GM21367 (cell line): ENCODE measurements around the gene DOK7.

ENCODE experiments used
- ATAC-seq: cut with Tn5 transposase; IDR thresholded peaks from one replicate; pipeline ENCODE4 v1.9.1; 2021; ENCODE audit not compliant: unreplicated experiment

DOK7 gene

DNA sequence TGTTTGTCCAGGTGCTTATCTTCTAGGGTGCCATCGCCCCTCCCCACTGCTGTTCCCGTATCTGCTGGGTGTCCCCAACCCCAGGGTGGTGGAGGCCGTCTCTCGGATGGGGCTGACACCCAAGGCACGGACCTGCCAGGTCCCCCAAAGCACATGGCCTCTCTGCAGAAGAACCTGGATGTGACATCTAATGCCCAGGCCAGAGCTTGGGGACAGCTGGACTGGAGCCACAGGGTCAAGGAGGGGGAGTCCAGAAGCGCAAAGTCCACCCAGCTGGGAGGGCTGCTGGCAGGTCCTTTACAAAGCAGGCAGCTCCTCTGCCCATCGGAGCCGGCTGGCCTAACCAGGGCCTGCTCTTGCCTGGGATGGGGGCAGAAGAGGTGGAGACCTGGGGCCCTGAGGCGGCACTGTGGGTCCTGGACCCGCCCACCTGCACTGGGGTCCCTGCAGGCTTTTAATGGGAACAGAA is 751 bp upstream of the DOK7 start:
- no peak for ATAC-seq

DNA sequence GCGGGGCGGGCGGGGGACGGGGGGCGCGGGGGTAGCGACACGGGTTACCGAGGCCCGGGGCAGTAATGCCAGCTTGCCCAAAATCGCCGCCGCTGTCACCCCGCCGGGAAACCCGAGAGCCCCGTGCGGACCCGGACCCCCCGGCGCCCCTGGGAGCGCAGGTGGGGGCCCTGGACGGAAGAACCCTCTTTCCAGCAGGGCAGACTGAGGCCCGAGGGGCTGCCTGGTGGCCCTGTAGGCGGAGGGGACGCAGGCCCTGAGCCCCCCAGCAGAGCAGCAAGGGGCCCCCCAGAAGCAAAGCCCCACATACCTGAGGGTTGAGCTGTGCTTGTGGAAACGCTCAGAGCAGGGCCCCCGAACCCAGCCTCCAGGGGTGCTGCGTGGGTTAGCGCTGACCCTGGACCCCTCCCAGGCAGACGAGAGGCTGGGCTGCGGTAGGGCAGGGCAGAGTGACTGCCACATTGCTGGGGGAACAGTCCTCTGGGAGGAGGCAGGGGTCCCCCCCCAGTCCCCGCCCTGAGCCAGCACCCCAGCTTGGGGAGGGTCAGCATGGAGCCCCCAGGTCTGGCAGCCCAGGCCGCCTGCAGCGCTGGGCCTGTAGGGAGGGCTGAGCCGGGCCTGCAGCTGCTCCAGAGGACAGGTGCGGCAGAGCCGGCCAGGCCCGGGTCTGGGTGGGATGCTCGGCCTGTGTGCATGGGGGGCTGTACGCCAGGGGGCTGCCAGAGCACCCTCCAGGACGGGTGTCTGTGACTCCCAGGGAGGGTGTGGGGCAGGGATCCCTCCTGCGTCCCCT is 646 bp downstream of the DOK7 start:
- ATAC-seq, result no peak

DNA sequence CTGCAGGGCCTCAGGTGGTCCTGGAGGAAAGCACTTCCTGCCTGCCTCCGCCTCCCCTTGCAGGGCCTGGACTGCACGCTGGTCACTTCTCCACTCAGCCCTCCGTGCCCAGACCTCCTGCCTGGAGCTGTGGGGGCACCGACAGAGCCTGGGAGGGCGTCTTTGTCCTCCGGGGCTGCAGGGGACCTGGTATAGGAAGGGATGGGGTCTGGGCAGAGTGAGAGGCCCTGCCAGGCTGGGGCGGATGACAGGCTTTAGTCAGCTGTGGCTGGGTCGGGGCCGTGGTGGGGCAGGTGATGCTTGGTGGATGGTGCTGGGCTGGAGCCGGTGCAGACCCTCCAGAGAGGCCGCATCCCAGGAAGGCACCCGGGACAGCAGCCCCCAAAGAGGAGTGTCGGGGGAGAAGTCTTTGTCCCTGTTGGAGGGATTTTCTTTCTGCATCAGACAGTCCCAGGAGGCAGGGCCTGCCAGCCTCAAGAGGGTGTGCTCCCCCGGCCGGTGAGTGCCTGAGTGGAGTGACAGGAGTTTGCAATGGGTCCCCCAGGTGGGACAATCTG is 1.3 kb downstream of the DOK7 start:
- ATAC-seq, result no peak

DNA sequence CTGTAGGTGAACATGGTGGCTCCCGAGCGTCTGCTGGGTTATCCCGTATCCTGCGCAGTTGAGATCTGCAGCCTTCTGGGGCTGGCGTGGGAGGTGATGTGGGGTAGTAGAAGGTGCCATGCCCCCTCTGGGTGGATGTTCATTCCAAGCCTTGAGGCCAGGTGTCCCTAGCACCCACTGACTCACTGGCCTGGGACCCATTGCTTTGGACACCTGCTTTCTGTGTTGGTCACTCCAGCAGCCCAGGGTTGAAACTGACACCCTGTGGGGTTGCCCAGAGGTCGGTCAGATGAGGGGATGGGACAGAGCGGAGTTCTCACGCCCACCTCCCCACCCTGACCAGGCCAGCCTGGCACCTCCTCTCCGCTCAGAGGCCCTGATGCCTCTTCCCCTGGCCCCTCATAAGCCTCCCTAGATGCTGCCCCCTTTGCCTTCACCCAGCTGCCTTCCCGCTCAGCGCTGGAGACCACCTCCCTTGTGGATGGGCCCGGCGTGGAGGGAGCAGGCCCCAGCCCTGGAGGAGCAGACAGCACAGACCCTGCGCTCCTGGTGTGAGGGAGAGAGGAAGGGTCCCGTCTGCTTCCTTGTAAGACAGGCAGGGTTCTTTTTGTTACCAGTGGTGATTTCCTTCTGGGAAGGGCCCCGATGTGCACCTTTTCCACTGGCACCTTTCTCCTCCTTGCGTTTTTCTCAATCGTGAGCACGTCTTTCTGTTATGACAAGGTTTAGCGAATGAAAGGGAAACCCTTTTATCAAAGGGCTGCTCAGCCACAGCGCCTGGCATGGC is 2.0 kb downstream of the DOK7 start:
- ATAC-seq, result no peak

DNA sequence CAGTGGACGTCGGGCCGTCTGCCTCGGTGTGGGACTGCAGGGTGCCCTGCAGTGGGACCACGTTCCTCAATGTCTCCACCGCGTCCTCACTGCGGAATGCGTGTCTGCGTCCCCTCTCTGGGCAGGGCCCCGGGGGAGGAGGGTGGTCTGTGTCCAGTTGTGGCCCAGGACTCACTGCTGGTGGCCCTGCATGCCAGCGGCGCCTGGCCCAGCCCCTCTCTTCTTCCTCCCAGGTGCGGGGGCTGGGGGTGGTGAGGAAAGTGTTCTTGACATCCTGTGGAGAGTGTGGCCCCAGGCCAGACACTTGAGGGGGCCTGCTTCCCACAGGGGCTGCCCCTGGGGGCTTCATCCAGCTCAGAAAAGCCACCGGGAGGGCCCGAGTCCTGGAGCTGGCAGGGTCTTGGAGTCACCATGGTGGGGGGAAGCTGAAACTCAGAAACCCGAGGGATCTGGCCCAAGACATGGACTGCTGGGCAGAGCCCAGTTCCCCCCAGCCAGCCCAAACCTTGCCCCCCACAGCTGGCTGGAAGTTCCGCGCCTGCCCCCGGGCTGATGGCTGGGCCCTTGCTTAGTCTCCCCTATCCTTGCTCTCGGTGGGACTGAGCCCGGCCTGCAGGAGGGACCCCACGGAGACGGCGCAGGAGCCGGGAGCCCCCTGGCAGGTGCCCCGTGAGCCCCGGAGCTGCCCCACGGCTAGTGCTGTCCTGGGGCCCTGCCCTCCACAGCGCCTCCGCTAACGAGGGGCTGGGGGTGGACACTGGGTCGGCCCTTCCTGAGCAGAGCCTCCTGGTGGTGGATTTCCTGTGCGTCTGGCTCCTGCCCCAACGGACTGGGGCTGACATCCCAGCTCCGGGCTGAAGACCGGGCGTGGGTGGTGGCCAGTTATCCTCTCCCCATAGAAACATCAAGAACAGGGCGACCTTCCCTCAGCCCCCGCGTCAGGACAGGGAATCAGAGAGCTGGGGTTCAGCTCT is 2.9 kb downstream of the DOK7 start:
- ATAC-seq, result no peak

DNA sequence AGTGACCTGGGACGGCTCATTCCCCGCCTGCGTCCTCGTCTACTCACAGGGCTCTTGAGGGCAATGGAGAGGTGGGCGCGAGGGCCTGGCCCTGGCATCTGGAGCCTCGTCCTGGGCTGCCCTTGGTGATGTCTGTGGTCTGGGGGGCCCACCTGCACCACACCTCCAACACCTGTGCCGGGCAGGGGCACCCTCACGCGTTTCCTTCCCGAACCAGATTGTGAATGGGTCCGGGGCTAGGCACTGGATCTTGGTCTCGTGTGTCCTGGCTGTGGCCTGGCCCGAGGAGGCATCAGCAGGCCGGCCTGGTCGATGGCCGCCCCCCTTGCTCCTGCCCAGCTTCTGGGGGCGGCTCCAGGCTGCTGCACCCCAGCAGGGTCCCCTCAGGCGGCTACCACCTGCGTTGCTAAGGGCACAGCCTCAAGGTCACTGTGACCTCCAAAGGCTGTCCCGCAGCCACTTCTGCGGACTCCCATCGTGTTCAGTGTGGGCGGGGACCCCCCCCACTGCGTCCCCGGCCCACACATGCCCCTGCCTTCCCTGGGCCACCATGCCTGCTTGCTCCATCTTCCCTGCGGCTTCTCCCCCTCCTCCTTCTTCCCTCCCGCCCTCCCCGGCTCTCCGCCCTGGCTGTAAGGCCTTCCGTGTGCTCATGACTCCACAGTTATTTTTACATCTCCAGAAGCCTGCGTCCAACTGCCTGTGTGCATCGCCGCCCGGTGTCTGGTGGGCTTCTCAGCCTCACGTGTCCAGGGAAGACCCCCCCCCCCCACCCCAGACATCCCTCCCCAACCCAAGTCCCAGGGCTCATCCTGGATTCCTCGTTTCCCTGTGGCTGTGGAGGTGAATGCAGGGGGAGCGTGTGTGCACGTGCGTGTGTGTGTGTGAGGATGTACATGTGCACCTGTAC is 3.8 kb downstream of the DOK7 start:
- no peak for ATAC-seq

DNA sequence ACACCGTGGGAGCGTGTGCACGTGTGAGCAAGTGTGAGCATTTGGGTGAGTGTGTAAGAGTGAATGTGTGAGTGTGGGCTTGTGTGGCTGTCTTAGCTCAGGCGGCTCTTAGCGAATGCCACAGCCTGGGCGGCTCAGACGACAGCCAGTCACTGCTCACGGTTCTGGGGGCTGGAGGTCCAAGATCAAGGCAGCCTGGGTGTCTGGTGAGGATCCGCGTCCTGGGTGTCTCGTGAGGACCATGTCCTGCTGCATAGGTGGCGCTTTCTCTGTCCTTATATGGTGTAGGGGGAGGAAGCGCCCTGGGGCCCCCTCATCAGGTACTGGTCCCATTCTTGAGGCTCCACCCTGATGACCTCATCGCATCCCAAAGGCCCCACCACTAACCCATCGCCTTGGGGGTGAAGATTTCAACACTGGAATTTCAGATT is 4.5 kb downstream of the DOK7 start:
- ATAC-seq, result no peak

DNA sequence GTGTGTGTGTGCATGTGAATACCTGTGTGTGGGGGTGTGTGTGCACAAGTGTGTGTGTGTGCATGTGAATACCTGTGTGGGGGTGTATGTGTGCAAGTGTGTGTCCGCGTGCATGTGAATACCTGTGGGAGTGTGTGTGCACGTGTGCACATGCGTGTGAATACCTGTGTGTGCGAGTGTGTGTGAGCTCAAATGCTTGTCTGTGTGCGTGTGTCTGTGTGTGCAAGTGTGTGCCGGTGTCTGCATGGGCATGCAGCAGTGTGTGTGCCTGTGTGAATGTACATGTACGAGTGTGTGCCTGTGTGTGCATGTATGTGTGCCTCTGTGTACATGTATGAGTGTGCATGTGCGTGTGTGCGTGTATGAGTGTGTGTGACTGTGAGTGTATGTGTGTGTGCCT is 5.0 kb downstream of the DOK7 start:
- ATAC-seq, result no peak

DNA sequence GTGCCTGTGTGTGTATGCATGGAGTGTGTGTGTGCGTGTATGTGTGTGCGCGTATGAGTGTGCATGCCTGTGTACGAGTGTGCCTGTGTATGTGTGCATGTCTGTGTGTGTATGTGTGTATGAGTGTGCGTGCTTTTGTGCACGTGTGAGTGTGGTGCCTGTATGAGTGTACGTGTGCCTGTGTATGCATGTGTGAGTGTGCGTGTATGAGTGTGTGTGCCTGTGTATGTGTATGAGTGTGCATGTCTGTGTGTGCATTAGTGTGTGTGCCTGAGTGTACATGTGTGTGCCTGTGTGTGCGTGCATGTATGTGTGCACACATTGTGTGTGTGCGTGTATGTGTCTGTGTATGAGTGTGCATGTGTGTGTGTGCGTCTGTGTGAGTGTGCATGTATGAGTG is 5.7 kb downstream of the DOK7 start:
- ATAC-seq, result no peak

DNA sequence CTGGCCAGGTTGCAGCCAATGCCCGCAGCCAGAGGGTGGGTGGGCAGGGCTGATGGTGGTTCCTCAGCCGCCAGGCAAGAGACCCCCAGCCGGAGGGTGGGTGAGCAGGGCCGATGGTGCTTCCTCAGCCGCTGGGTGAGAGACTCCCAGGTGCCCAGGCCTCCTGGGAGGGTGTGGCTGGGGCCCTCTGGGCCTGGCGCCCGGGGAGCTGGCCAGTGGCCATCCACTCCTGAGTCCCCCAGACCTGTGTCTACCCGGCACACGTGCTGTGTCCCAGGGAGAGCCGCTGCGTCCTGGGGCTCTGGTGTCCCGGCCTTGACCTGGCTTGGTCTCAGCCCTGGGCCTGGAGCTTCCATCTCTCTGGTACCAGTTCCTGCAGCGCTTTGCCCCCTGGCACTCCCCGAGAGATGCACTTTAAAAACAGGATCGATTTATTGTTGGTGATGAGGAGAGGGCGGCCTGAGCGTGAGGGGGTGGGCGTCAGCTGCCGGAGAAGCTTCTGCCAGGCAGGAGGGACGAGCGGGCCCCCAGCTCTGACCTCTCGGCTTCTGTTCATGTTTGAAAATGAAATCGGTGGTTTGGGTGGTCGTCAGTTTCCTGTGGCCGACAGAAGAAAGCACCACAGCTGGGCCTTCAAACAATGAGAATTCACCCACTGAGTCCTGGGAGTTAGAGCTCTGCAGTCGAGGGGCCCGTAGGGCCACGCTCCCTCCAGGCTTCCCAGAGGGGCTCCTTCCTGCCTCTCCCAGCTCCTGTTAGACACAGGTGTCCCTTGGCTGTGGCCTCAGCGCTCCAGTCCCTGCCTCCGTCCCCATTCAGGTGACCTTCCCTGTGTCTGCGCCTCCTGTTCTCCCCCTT is 6.5 kb downstream of the DOK7 start:
- no peak for ATAC-seq

DNA sequence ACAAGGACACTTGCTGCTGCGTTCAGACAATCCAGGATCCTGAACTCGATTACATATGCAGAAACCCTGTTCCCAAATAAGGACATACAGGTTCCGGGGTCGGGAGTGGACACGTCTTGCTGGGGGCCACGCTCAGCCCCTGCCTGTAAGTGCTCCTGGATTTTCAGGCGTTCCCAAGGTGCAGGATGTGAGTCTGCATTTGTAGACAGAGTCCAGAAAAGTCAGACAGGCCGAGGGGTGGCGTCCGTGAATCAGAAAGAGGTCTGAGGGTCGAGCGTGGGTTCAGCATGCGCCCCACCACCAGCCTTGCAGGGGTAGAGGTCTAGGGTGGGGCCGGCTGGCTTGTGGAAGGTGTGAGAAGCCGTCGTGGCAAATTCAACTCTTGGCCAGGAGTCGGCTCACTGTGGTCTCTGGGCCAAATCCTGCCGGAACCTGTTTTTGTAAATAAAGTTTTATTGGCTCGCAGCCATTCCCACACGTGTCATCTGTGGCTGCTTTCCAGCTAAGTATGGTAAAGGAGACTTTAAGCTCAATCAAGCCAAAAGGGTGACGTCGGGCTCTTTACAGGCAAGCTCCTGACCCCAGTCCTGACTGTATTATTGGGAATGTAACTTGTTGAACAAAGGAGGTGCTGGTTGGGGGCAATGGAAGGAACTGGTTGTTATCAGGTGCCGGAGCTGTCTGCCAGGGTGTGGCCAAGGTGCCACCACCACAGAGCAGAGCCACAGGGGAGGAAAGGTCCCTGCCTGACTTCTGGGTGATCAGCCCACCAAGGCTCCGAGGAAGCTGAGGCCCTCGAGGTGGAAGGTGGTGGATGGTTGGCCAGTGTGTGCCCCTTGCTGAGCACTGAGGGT is 7.4 kb downstream of the DOK7 start:
- no peak for ATAC-seq

DNA sequence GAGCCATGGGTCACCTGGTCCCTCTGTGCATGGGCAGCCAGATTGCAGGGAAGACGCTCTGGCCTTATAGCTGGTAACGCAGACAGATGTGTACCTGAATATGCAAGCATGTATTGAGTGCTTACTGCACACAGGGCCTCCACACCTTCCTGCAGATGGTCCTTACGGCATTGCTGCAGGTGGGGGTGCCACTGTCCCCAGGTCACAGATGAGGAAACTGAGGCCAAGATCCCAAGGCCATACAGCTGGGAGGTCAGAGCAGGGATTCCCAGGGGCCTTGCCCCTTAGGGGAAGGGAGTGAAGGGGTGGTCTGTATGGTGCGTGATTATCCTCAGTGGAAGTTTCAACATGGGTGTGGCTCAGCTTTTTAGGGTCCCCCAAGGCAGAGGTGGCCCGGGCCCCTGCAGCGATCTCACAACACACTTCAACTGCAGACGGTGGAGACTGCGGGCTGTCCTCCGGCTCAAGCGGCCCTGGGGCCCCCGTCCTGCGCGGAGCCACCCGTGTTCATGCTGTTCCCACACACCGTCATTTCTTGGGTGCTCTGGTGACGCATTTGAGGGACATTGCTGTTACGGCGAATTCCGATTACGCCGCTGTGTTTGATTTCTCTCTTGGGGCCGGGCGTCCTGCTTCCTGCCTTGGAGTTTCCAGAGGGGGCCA is 8.1 kb downstream of the DOK7 start:
- no peak for ATAC-seq

DNA sequence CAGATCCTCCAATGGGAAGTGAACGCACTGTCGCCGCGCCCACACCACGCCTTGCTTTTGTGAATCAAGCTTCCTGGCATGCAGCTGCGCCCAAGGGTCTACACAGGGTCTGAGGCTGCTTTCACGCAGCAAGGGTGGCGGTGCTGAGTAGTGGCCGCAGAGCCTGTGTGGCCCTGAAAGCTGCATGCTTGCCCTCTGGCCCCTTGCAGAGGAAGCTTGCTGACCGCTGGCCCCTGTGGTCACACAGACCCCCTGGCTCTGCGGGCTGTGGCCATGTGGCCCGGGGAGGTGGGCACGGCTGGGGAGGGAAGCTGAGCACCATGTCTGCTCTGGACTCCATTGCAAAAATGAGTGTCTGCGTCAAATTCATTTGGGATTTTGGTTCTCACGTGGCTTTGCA is 8.8 kb downstream of the DOK7 start:
- no peak for ATAC-seq

DNA sequence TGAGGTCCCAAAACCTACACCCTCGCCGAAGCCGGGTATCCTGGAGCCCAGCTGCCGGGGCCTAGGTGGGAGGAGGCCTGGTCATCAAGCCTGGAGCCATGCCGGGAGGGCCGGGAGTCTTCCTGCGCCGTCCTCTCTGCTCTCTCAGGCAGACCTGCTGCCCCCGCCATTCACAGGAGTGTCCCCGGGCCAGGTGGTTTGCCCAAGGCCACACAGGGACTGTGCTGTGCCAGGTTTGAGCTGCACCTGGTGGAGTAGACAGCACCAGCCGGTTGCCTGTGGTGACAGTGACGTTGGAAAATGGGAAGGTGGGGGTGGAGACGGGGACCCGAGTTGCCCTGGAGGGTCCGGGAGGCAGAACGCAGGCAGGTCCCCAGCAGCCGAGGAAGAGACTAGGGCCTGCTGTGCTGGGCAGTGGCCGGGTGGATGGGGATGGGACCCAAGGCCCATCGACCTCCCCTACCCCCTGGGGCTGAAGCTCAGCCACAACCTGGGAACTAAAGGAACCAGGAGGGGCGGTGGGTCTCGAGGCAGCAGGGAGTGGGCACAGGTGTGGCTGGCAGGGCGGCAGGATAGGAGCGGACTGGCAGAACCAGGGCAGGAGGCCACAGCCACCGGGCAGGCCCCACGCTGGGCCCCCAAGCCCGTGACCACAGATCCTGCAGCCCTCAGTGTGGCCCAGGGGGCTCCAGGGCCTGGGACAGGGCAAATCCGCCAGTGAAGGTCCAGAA is 9.5 kb downstream of the DOK7 start:
- no peak for ATAC-seq

DNA sequence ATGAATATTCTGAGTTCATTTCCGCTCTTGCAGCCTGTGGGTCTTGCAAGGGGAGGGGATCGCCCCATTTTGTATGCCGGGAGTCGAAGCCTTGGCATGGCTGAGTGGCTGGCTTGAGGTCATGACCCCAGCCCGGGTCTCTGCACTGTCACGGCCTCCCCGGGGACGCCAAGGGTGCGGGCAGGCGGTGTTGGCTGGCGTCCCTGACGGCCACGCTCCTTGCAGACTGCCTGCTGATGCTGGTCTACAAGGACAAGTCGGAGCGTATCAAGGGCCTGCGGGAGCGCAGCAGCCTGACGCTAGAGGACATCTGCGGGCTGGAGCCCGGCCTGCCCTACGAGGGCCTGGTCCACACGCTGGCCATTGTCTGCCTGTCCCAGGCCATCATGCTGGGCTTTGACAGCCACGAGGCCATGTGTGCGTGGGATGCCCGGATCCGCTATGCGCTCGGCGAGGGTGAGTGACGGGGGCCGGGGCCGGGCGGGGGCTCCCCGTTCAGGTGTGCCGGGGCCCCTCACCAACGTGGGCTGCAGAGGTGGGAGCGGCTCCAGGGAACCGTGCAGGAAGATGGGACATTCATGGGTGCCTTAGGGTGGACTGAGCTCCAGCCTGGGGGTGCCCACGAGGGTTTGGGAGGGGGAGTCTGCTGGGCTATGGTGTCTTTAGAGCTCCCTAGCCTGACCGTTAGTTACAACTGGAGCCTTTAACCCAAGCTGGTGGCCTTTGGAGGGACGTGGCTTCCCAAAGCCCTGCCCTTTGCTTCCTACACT is 10.3 kb downstream of the DOK7 start:
- ATAC-seq, result no peak
